Activated CD4-positive, alpha-beta memory T cell treated with anti-CD3 and anti-CD28 coated beads, Interleukin-2, amount 10 ng/mL, durations not matched to agents 7 days and 5 days (primary cell): Measurements from ENCODE around the gene ANKRD22. TPM values are rescaled to one million over a fixed set of nuclear protein-coding genes. Genes with fewer than 3 reads are reported as not detected.

Experiments
- CTCF ChIA-PET: fragments of 350-600 bp; sonication (Branson Sonifier 250); formaldehyde crosslinking; loops from one replicate; lab custom pipeline; 2021; ENCODE audit warnings: antibody characterized with exemption, inconsistent platforms; lab: Charles Lee
- POLR2A ChIA-PET: fragments of 350-600 bp; sonication (Branson Sonifier 250); formaldehyde crosslinking; loops from one replicate; lab custom pipeline; 2021; ENCODE audit warnings: antibody characterized with exemption; lab: Charles Lee
- DNase-seq: peaks from one replicate; pipeline ENCODE4 v3.0.0-alpha.2; 2020
- H3K27ac Mint-ChIP-seq: one replicate; pipeline ENCODE4 v1.8.0; 2021; ENCODE audit warnings: mild to moderate bottlenecking, mixed read lengths
- H3K27me3 Mint-ChIP-seq: one replicate; pipeline ENCODE4 v1.8.0; 2021; ENCODE audit warnings: mixed read lengths
- H3K36me3 Mint-ChIP-seq: one replicate; pipeline ENCODE4 v1.8.0; 2021; ENCODE audit warnings: low read depth, mixed read lengths
- H3K4me1 Mint-ChIP-seq: one replicate; pipeline ENCODE4 v1.8.0; 2021; ENCODE audit warnings: mixed read lengths
- H3K4me3 Mint-ChIP-seq: one replicate; pipeline ENCODE4 v1.8.0; 2021; ENCODE audit warnings: mild to moderate bottlenecking, mixed read lengths
- H3K9me3 Mint-ChIP-seq: one replicate; pipeline ENCODE4 v1.8.0; 2021; ENCODE audit warnings: mixed read lengths
- total RNA-seq, 2 experiments: library from RNA; stranded (reverse); gene quantifications; one replicate each; pipeline ENCODE4 v1.2.3, GENCODE V29; 2021

ANKRD22 gene
- total RNA-seq, 2 experiments from 2014 or later = 0.15 to 0.18 TPM

- ChIA-PET POLR2A (no interaction called here), CTCF (interaction anchor here (0.7 to 1.3 kb wide), 2 partner anchors 31 to 76 kb away, joined by 3 to 5 read pairs; no protein-coding TSS in a partner anchor)
- Mint-ChIP-seq H3K27ac (no peak overlapping the region), H3K36me3 (no peaks in the 10 kb centered on the region), H3K4me1 (peaks cover 5% of the 10 kb centered on the region), H3K9me3 (no peaks in the 10 kb centered on the region), H3K27me3 (peaks cover 16% of the 10 kb centered on the region), H3K4me3 (no peak overlapping the region)
- DNase-seq = no peak
Measured at GRCh38 chr10:88804083-88804812, 47.4 kb downstream of the ANKRD22 start.

- CTCF ChIA-PET = interaction anchor here (0.7 kb wide), 1 partner anchor 75 kb away, joined by 3 read pairs; no protein-coding TSS in a partner anchor
- Mint-ChIP-seq H3K36me3 (no peaks in the 10 kb centered on the region), H3K4me1 (peaks cover 5% of the 10 kb centered on the region), H3K9me3 (no peaks in the 10 kb centered on the region), H3K27ac (no peak overlapping the region), H3K4me3 (no peak overlapping the region), H3K27me3 (peaks cover 18% of the 10 kb centered on the region)
- POLR2A ChIA-PET = no interaction called here
- no peak for DNase-seq
Measured at GRCh38 chr10:88803641-88804040, 48.0 kb downstream of the ANKRD22 start.

- Mint-ChIP-seq H3K4me3 (no peak within 1 kb of the TSS), H3K27me3 (peaks cover 25% of the 10 kb centered on the region), H3K4me1 (peaks cover 5% of the 10 kb centered on the region), H3K27ac (no peak within 1 kb of the TSS), H3K36me3 (no peaks in the 10 kb centered on the region), H3K9me3 (no peaks in the 10 kb centered on the region)
- DNase-seq = no peak
- CTCF ChIA-PET = interaction anchor here (1.2 kb wide), 1 partner anchor 34 kb away, joined by 3 read pairs; no protein-coding TSS in a partner anchor
- POLR2A ChIA-PET = no interaction called here
Measured at GRCh38 chr10:88802523-88803285, 48.9 kb downstream of the ANKRD22 start, which contains the start of gene LIPM. Gene LIPM (plus strand): TSS chr10:88802730. CDS start chr10:88802897, 167 bp downstream.

- no peak for DNase-seq
- Mint-ChIP-seq H3K27ac (no peak overlapping the region), H3K27me3 (peaks cover 41% of the 10 kb centered on the region), H3K9me3 (no peaks in the 10 kb centered on the region), H3K36me3 (no peaks in the 10 kb centered on the region), H3K4me3 (no peak overlapping the region), H3K4me1 (peaks cover 5% of the 10 kb centered on the region)
- POLR2A ChIA-PET = no interaction called here
- CTCF ChIA-PET = no interaction called here
Measured at GRCh38 chr10:88800152-88801125, 51.2 kb downstream of the ANKRD22 start.

GRCh38 chr10:88794731-88795130 is 56.9 kb downstream of the ANKRD22 start:
- ChIA-PET POLR2A (interaction anchor here (1.0 kb wide), 1 partner anchor 231 kb away, joined by 3 read pairs; no protein-coding TSS in a partner anchor), CTCF (interaction anchor here (1.0 to 1.1 kb wide), 2 partner anchors 16 to 232 kb away, joined by 3 read pairs; no protein-coding TSS in a partner anchor)
- H3K4me3 Mint-ChIP-seq = no peak overlapping the region

GRCh38 chr10:88793712-88794299 is 57.8 kb downstream of the ANKRD22 start:
- POLR2A ChIA-PET = interaction anchor here (0.7 to 1.0 kb wide), 2 partner anchors 69 to 230 kb away, joined by 3 read pairs; no protein-coding TSS in a partner anchor
- no peak for DNase-seq
- CTCF ChIA-PET = interaction anchor here (1.0 to 1.1 kb wide), 2 partner anchors 106 to 231 kb away, joined by 3 read pairs; no protein-coding TSS in a partner anchor
- H3K4me3 Mint-ChIP-seq = no peak overlapping the region
- H3K36me3 Mint-ChIP-seq = no peaks in the 10 kb centered on the region
- H3K4me1 Mint-ChIP-seq = peaks cover 20% of the 10 kb centered on the region
- H3K27ac Mint-ChIP-seq = no peak overlapping the region
- peaks cover 32% of the 10 kb centered on the region for H3K27me3 Mint-ChIP-seq
- H3K9me3 Mint-ChIP-seq = no peaks in the 10 kb centered on the region

More at GRCh38 chr10:88794731-88795130, 56.9 kb downstream of the ANKRD22 start:
- no peaks in the 10 kb centered on the region for H3K36me3 Mint-ChIP-seq
- DNase-seq = no peak
- H3K4me1 Mint-ChIP-seq = peaks cover 20% of the 10 kb centered on the region
- H3K27ac Mint-ChIP-seq = no peak overlapping the region
- H3K27me3 Mint-ChIP-seq = peaks cover 32% of the 10 kb centered on the region
- no peaks in the 10 kb centered on the region for H3K9me3 Mint-ChIP-seq

GRCh38 chr10:88792661-88793060 is 59.0 kb downstream of the ANKRD22 start:
- Mint-ChIP-seq H3K27ac (no peak overlapping the region), H3K4me1 (peaks cover 20% of the 10 kb centered on the region), H3K4me3 (no peak overlapping the region), H3K9me3 (no peaks in the 10 kb centered on the region), H3K36me3 (no peaks in the 10 kb centered on the region), H3K27me3 (peaks cover 25% of the 10 kb centered on the region)
- POLR2A ChIA-PET = no interaction called here
- no peak for DNase-seq
- CTCF ChIA-PET = no interaction called here

- no peak overlapping the region for H3K4me3 Mint-ChIP-seq
- H3K36me3 Mint-ChIP-seq = no peaks in the 10 kb centered on the region
- CTCF ChIA-PET = no interaction called here
- H3K27me3 Mint-ChIP-seq = peaks cover 17% of the 10 kb centered on the region
- no peaks in the 10 kb centered on the region for H3K9me3 Mint-ChIP-seq
- POLR2A ChIA-PET = no interaction called here
- H3K4me1 Mint-ChIP-seq = peaks cover 20% of the 10 kb centered on the region
- DNase-seq = no peak
- H3K27ac Mint-ChIP-seq = no peak overlapping the region
Measured at GRCh38 chr10:88791924-88792323, 59.7 kb downstream of the ANKRD22 start.

GRCh38 chr10:88788924-88789323 is 62.7 kb downstream of the ANKRD22 start:
- POLR2A ChIA-PET = no interaction called here
- Mint-ChIP-seq H3K36me3 (no peaks in the 10 kb centered on the region), H3K9me3 (no peaks in the 10 kb centered on the region), H3K27me3 (peaks cover 6% of the 10 kb centered on the region), H3K27ac (no peak overlapping the region), H3K4me1 (peaks cover 13% of the 10 kb centered on the region), H3K4me3 (no peak overlapping the region)
- CTCF ChIA-PET = interaction anchor here (0.8 kb wide), 1 partner anchor 22 kb away, joined by 3 read pairs; no protein-coding TSS in a partner anchor
- no peak for DNase-seq

- ChIA-PET CTCF (no interaction called here), POLR2A (no interaction called here)
- H3K27me3 Mint-ChIP-seq = peaks cover 8% of the 10 kb centered on the region
- no peak for DNase-seq
- H3K4me3 Mint-ChIP-seq = no peak overlapping the region
- H3K4me1 Mint-ChIP-seq = peaks cover 2% of the 10 kb centered on the region
- H3K36me3 Mint-ChIP-seq = no peaks in the 10 kb centered on the region
- no peaks in the 10 kb centered on the region for H3K9me3 Mint-ChIP-seq
- no peak overlapping the region for H3K27ac Mint-ChIP-seq
Measured at GRCh38 chr10:88787463-88787862, 64.2 kb downstream of the ANKRD22 start.

GRCh38 chr10:88786032-88786770 is 65.4 kb downstream of the ANKRD22 start:
- peaks cover 8% of the 10 kb centered on the region for H3K27me3 Mint-ChIP-seq
- CTCF ChIA-PET = no interaction called here
- H3K4me1 Mint-ChIP-seq = peaks cover 2% of the 10 kb centered on the region
- H3K27ac Mint-ChIP-seq = no peak overlapping the region
- no peak for DNase-seq
- H3K4me3 Mint-ChIP-seq = no peak overlapping the region
- H3K9me3 Mint-ChIP-seq = no peaks in the 10 kb centered on the region
- POLR2A ChIA-PET = no interaction called here
- no peaks in the 10 kb centered on the region for H3K36me3 Mint-ChIP-seq
